ENCODE data around the gene FAM170A.

- TF ChIP-seq EZH2 (IDR thresholded peaks at IDR 0.05; ENCODE audit: insufficient read depth, low read length) = no peak
- TF ChIP-seq, protein P1, sequence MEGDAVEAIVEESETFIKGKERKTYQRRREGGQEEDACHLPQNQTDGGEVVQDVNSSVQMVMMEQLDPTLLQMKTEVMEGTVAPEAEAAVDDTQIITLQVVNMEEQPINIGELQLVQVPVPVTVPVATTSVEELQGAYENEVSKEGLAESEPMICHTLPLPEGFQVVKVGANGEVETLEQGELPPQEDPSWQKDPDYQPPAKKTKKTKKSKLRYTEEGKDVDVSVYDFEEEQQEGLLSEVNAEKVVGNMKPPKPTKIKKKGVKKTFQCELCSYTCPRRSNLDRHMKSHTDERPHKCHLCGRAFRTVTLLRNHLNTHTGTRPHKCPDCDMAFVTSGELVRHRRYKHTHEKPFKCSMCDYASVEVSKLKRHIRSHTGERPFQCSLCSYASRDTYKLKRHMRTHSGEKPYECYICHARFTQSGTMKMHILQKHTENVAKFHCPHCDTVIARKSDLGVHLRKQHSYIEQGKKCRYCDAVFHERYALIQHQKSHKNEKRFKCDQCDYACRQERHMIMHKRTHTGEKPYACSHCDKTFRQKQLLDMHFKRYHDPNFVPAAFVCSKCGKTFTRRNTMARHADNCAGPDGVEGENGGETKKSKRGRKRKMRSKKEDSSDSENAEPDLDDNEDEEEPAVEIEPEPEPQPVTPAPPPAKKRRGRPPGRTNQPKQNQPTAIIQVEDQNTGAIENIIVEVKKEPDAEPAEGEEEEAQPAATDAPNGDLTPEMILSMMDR (IDR thresholded peaks at IDR 0.05; ENCODE audit: insufficient read depth, low read depth, low read length) = no peak
Measured at GRCh38 chr5:119682372-119682771, 53.0 kb downstream of the FAM170A start.

Measured in astrocyte (in vitro differentiated cells and primary cell).